Tibial artery (tissue), 4 donors: Measurements from ENCODE around the gene ZBTB17.

Source experiments
- DNase-seq, 2 donors: peaks; one replicate each; pipeline ENCODE4 v3.0.0-alpha.2; 2019
- H3K27ac ChIP-seq, 2 donors: fragments of 200-600 bp; sonication (generic) in 1 of 2; 1 replicate in 1 of 2; 2 replicates in 1 of 2; pipeline ENCODE4 v1.5.1; 2018 to 2019; ENCODE audit warnings: mild to moderate bottlenecking in 1 of 2
- H3K27me3 ChIP-seq, 2 donors: fragments of 200-600 bp; sonication (generic) in 1 of 2; one replicate each; pipeline versions ENCODE4 v1.5.1 to v1.6.0; 2016 to 2019
- H3K36me3 ChIP-seq, 3 donors: fragments of 200-600 bp; sonication (generic) in 2 of 3; one replicate each; pipeline ENCODE4 v1.5.1; 2016 to 2019; ENCODE audit warnings: mild to moderate bottlenecking in 2 of 3
- H3K4me1 ChIP-seq, 4 donors: fragments of 200-600 bp; sonication (generic) in 2 of 4; 1 replicate in 3 of 4; 2 replicates in 1 of 4; pipeline ENCODE4 v1.5.1; 2016 to 2019
- H3K4me3 ChIP-seq, 2 donors: fragments of 200-600 bp; sonication (generic) in 1 of 2; 1 replicate in 1 of 2; 2 replicates in 1 of 2; pipeline ENCODE4 v1.5.1; 2018 to 2019; ENCODE audit warnings: mild to moderate bottlenecking in 2 of 2
- H3K9me3 ChIP-seq, 3 donors: fragments of 200-600 bp; sonication (generic) in 1 of 3; one replicate each; pipeline ENCODE4 v1.5.1; 2016 to 2019
- intact Hi-C: fragments of 100-400 bp; cut with DNase I; formaldehyde crosslinking; loops from one replicate; pipeline ENCODE4 v1.15.0; 2023; ENCODE audit warnings: low total_unique reads
- TF ChIP-seq, protein P1 (sequence below), 2 experiments: fragments of 200-600 bp in 1 of 2; fragments of 450-650 bp in 1 of 2; IDR thresholded peaks; one replicate each; pipeline ENCODE4 v1.5.1; 2017 to 2019; ENCODE audit warnings: antibody characterized with exemption in 2 of 2, mild to moderate bottlenecking in 1 of 2, moderate library complexity in 1 of 2

ZBTB17 gene

DNA sequence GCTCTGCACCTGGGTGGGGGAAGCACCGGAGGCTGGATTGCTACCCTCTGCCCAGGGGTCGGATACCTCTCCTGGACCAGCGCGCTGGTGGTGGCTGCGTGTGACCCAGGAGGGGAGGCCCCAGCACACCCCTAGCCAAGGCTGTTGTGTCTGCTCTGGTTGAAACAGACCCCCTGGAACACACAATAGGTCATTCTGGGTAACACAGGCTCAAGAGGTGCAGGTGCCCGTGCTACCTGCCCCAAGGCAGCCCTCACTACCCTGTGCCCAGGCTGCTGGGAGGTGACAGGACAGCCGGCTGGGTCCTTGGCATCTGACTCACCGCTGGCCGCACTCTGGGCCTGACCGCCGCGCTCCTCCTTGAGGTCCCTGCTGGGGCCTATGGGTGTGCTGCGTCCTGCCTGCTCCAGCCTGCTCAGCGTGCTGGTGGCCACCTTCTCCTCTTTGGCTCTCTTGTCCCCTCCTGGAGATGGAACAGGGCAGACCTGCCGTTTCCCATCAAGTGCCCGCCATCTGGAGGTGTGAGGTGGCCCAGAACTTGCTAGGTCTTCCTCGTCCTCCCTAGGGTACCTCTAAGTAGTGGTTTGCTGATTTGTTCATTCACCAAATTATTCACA lies 30.0 kb downstream of the ZBTB17 start:
- TF ChIP-seq, protein P1, sequence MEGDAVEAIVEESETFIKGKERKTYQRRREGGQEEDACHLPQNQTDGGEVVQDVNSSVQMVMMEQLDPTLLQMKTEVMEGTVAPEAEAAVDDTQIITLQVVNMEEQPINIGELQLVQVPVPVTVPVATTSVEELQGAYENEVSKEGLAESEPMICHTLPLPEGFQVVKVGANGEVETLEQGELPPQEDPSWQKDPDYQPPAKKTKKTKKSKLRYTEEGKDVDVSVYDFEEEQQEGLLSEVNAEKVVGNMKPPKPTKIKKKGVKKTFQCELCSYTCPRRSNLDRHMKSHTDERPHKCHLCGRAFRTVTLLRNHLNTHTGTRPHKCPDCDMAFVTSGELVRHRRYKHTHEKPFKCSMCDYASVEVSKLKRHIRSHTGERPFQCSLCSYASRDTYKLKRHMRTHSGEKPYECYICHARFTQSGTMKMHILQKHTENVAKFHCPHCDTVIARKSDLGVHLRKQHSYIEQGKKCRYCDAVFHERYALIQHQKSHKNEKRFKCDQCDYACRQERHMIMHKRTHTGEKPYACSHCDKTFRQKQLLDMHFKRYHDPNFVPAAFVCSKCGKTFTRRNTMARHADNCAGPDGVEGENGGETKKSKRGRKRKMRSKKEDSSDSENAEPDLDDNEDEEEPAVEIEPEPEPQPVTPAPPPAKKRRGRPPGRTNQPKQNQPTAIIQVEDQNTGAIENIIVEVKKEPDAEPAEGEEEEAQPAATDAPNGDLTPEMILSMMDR (IDR thresholded peaks at IDR 0.05), result no peak
- Histone ChIP-seq H3K4me3 (no peak overlapping the region), H3K27me3 (no peaks in the 10 kb centered on the region), H3K27ac (peak overlapping the region; percentile 29 to 95), H3K36me3 (peaks cover 39 to 71% (median 65%) of the 10 kb centered on the region in 3 donors), H3K9me3 (no peaks in the 10 kb centered on the region), H3K4me1 (peaks cover 10 to 49% (median 36%) of the 10 kb centered on the region in 4 donors)
- DNase-seq, result no peak
- intact Hi-C loops, result loop anchor here (5.0 to 10.0 kb wide), 2 partner anchors 34 to 51 kb away; no protein-coding TSS in a partner anchor

DNA sequence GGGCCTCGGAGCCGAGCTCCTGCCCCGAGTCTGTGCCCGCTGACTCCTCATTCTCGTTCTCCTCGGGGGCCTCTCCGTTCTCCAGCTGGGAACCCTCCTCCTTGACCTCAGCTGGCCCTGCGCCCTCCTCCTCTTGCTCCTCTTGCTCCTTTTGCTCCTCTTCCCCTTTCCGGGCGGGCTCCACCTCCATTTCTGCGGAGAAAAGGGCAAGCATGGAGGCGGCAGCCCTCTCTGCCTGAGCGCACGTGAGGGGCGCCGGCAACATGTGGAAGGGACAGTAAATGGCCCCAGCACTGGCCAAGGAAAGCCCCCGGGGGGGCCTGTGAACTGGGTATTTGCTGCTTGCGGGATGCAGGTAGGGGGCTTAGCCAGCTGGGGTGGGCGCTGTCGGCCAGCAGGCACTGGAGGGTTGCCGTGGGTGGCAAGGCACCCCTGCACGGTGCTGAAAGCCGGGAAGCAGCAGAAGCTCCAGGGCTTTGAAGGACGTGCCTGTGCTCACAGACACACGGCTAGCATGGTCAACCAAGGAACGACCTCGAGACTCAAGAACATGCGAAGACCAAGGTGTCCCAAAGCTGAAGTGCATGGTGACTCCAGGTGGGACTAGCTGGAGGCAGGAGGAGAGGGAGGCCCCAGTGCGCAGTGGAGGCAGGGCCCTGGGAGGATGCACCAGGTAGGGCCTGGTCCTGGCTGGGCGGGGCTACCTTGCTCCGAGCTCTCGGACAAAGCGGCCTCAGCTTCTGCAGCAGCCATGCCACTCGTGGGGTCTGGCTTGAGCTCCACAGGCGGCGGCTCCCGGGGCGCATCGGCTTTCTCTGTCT lies 30.7 kb downstream of the ZBTB17 start:
- intact Hi-C loops, result loop anchor here (5.0 to 10.0 kb wide), 2 partner anchors 33 to 50 kb away; no protein-coding TSS in a partner anchor
- TF ChIP-seq, protein P1 (IDR thresholded peaks at IDR 0.05), result no peak
- Histone ChIP-seq H3K27ac (peak overlapping the region; percentile 29 to 95), H3K9me3 (no peaks in the 10 kb centered on the region), H3K36me3 (peaks cover 44 to 78% (median 70%) of the 10 kb centered on the region in 3 donors), H3K4me1 (peaks cover 2 to 42% (median 29%) of the 10 kb centered on the region in 4 donors), H3K4me3 (no peak overlapping the region), H3K27me3 (no peaks in the 10 kb centered on the region)
- no peak for DNase-seq

DNA sequence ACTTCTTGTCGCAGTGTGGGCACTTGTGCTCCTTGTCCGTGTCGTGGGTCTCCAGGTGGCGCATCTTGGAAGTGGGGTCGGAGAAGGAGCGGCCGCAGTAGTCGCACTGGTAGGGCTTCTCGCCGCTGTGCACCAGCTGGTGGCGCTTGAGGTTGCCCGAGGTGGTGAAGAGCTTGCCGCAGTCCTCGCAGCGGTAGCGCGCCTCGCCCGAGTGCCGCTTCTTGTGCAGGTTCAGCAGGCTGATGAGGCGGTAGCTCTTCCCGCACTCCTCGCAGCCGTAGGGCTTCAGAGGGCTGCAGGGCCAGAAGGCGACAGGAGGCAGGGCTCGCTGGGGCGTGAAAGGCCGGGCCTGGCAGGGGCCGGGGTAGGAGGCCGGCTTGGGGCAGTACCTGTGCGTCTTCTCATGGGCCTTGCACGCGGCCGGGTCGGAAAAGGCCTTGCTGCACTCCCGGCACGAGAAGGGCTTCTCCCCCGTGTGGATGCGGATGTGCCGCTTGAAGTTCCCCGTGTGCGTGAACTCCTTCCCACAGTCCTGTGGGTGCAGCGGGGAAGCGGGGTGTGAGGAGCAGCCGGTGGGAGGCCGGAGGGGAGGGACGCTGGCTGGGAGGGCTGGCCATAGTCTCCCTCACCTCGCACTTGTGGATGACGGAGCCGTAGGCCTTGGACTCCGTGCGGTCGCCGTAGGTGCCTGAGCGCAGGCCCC lies 31.4 kb downstream of the ZBTB17 start:
- H3K9me3 ChIP-seq, result no peaks in the 10 kb centered on the region
- DNase-seq, result no peak
- peaks cover 50 to 86% (median 76%) of the 10 kb centered on the region in 3 donors for H3K36me3 ChIP-seq
- intact Hi-C loops, result loop anchor here (5.0 to 10.0 kb wide), 2 partner anchors 32 to 50 kb away; no protein-coding TSS in a partner anchor
- peaks cover 0 to 38% (median 24%) of the 10 kb centered on the region in 4 donors for H3K4me1 ChIP-seq
- no peak overlapping the region for H3K4me3 ChIP-seq
- H3K27ac ChIP-seq, result no peak overlapping the region
- TF ChIP-seq, protein P1 (IDR thresholded peaks at IDR 0.05), result no peak
- no peaks in the 10 kb centered on the region for H3K27me3 ChIP-seq

DNA sequence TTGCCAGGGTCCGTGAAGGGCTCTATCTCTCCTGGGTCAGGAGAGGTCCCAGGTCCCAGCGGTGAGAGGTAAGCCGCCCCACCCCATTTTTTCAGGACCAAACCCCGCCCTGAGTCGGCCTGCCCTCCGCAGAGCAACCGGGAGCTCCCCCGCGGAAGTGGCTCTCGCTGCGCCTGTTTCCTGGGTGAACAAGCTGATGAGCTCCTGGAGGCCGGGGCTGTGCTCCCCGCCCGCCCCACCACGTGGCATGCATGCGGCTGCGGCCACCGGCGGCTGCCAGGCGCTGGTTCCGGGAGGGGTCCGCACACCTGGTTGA lies 32.0 kb downstream of the ZBTB17 start:
- H3K4me1 ChIP-seq, result peaks cover 0 to 38% (median 22%) of the 10 kb centered on the region in 4 donors
- peaks cover 55 to 91% (median 81%) of the 10 kb centered on the region in 3 donors for H3K36me3 ChIP-seq
- H3K9me3 ChIP-seq, result no peaks in the 10 kb centered on the region
- TF ChIP-seq, protein P1 (IDR thresholded peaks at IDR 0.05), result no peak
- H3K27ac ChIP-seq, result no peak overlapping the region
- intact Hi-C loops, result loop anchor here (10.0 kb wide), 1 partner anchor 49 kb away; no protein-coding TSS in a partner anchor
- H3K27me3 ChIP-seq, result no peaks in the 10 kb centered on the region
- H3K4me3 ChIP-seq, result no peak overlapping the region
- no peak for DNase-seq

DNA sequence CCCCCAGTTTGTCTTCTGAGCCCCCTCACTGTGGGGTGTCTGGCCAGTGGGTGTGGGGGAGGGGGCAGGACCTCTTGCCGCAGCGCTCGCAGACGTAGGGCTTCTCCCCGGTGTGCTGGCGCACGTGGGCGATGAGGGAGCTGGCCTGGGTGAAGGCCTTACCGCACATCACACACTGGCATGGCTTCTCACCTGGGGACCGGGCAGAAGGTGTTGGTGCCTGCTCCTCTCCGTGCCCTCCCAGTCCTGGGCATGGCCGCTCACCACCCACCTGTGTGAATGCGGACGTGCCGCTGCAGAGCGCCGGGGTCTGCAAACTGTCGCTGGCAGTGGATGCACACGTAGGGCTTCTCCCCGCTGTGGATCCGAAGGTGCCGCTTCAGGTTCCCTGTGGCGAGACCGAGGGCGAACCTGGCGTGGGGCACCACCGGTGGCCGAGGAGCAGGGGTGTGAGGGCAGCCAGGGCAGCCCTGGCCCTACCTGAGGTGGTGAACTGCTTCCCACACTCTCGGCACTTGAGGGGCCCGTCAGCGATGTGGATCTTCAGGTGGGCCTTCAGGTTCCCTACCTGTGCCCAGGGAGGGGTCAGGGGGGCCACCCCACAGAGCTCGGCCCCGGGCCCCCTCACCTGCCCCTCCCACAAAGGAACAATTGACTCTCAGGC lies 32.4 kb downstream of the ZBTB17 start:
- Histone ChIP-seq H3K27ac (no peak overlapping the region), H3K36me3 (peaks cover 60 to 96% (median 86%) of the 10 kb centered on the region in 3 donors), H3K27me3 (no peaks in the 10 kb centered on the region), H3K4me3 (no peak overlapping the region), H3K9me3 (no peaks in the 10 kb centered on the region), H3K4me1 (peaks cover 0 to 38% (median 20%) of the 10 kb centered on the region in 4 donors)
- TF ChIP-seq, protein P1 (IDR thresholded peaks at IDR 0.05), result no peak
- no peak for DNase-seq
- intact Hi-C loops, result loop anchor here (10.0 kb wide), 1 partner anchor 49 kb away; no protein-coding TSS in a partner anchor
